Measurements from ENCODE around the gene PAF1.

- TF ChIP-seq POLR2A (IDR thresholded peaks at IDR 0.05): no peak
- TF ChIP-seq, protein P1, sequence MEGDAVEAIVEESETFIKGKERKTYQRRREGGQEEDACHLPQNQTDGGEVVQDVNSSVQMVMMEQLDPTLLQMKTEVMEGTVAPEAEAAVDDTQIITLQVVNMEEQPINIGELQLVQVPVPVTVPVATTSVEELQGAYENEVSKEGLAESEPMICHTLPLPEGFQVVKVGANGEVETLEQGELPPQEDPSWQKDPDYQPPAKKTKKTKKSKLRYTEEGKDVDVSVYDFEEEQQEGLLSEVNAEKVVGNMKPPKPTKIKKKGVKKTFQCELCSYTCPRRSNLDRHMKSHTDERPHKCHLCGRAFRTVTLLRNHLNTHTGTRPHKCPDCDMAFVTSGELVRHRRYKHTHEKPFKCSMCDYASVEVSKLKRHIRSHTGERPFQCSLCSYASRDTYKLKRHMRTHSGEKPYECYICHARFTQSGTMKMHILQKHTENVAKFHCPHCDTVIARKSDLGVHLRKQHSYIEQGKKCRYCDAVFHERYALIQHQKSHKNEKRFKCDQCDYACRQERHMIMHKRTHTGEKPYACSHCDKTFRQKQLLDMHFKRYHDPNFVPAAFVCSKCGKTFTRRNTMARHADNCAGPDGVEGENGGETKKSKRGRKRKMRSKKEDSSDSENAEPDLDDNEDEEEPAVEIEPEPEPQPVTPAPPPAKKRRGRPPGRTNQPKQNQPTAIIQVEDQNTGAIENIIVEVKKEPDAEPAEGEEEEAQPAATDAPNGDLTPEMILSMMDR (IDR thresholded peaks at IDR 0.05): no peak
Observed at GRCh38 chr19:39356647-39357046, 34.3 kb downstream of the PAF1 start.

Data from Peyer's patch (tissue), 4 donors.